H9 (cell line): ENCODE measurements around the gene ELP1. TPM values are rescaled to one million over a fixed set of nuclear protein-coding genes. Genes with fewer than 3 reads are reported as not detected.

ENCODE experiments used
- DNase-seq: peaks from one replicate; pipeline ENCODE4 v3.0.0-alpha.2; 2017
- H2AFZ ChIP-seq: one replicate; pipeline ENCODE4 v1.6.1; 2013; ENCODE audit warnings: mild to moderate bottlenecking, low read length, control low read depth, moderate library complexity
- H2AK5ac ChIP-seq: 2 replicates; pipeline ENCODE4 v1.6.1; 2013; ENCODE audit warnings: low read length, control low read depth, mixed read lengths; ENCODE audit not compliant: insufficient read length
- H2BK120ac ChIP-seq: one replicate; pipeline ENCODE4 v1.6.1; 2013; ENCODE audit warnings: low read depth, mild to moderate bottlenecking, low read length, control low read depth, inconsistent platforms; ENCODE audit not compliant: poor library complexity, severe bottlenecking
- H2BK12ac ChIP-seq: 2 replicates; pipeline ENCODE4 v1.6.1; 2013; ENCODE audit warnings: low read length, control low read depth, mixed read lengths, low read depth; ENCODE audit not compliant: insufficient read length
- H2BK15ac ChIP-seq: 2 replicates; pipeline ENCODE4 v1.6.1; 2013; ENCODE audit warnings: low read depth, low read length, control low read depth
- H2BK20ac ChIP-seq: one replicate; pipeline ENCODE4 v1.6.1; 2013; ENCODE audit warnings: low read depth, mild to moderate bottlenecking, low read length, control low read depth, inconsistent platforms; ENCODE audit not compliant: poor library complexity, severe bottlenecking
- H2BK5ac ChIP-seq: 2 replicates; pipeline ENCODE4 v1.6.1; 2013; ENCODE audit warnings: low read length, control low read depth, mixed read lengths; ENCODE audit not compliant: insufficient read length
- H3K14ac ChIP-seq: 2 replicates; pipeline ENCODE4 v1.6.1; 2013; ENCODE audit warnings: low read length, control low read depth; ENCODE audit not compliant: insufficient read depth
- H3K18ac ChIP-seq: 2 replicates; pipeline ENCODE4 v1.6.1; 2013; ENCODE audit warnings: low read depth, mild to moderate bottlenecking, mixed read lengths, low read length, control low read depth; ENCODE audit not compliant: insufficient read length
- H3K23ac ChIP-seq: 2 replicates; pipeline ENCODE4 v1.6.1; 2013; ENCODE audit warnings: low read length, control low read depth, mixed read lengths, low read depth; ENCODE audit not compliant: insufficient read length
- H3K23me2 ChIP-seq: 2 replicates; pipeline ENCODE4 v1.6.1; 2013; ENCODE audit warnings: low read depth, mild to moderate bottlenecking, mixed read lengths, low read length, control low read depth; ENCODE audit not compliant: insufficient read length, poor library complexity, severe bottlenecking
- H3K27ac ChIP-seq: 2 replicates; pipeline ENCODE4 v1.5.1; 2013; ENCODE audit warnings: low read length, control low read depth, mixed read lengths, low read depth; ENCODE audit not compliant: insufficient read length
- H3K27me3 ChIP-seq: 2 replicates; pipeline ENCODE4 v1.6.1; 2013; ENCODE audit warnings: low read length, control low read depth, inconsistent platforms; ENCODE audit not compliant: insufficient read depth
- H3K4ac ChIP-seq: 2 replicates; pipeline ENCODE4 v1.6.1; 2013; ENCODE audit warnings: low read depth, mild to moderate bottlenecking, control low read depth, inconsistent platforms, low read length, moderate library complexity
- H3K4me1 ChIP-seq: 2 replicates; pipeline ENCODE4 v1.6.1; 2013; ENCODE audit warnings: low read length, control low read depth, inconsistent platforms; ENCODE audit not compliant: insufficient read depth
- H3K4me2 ChIP-seq: 2 replicates; pipeline ENCODE4 v1.6.1; 2013; ENCODE audit warnings: low read length, control low read depth, mixed read lengths; ENCODE audit not compliant: insufficient read length, insufficient read depth
- H3K56ac ChIP-seq: 2 replicates; pipeline ENCODE4 v1.6.1; 2013; ENCODE audit warnings: low read depth, mild to moderate bottlenecking, mixed read lengths, low read length, control low read depth; ENCODE audit not compliant: insufficient read length
- H3K79me1 ChIP-seq: 2 replicates; pipeline ENCODE4 v1.6.1; 2013; ENCODE audit warnings: low read depth, mild to moderate bottlenecking, moderate library complexity, low read length, control low read depth, inconsistent platforms; ENCODE audit not compliant: insufficient read depth, poor library complexity, severe bottlenecking
- H3K79me2 ChIP-seq: 2 replicates; pipeline ENCODE4 v1.6.1; 2013; ENCODE audit warnings: low read length, control low read depth, inconsistent platforms; ENCODE audit not compliant: insufficient read depth
- H3K9ac ChIP-seq: 2 replicates; pipeline ENCODE4 v1.6.1; 2013; ENCODE audit warnings: low read length, control low read depth, mixed read lengths; ENCODE audit not compliant: insufficient read length; ENCODE audit errors: extremely low read depth
- H3K9me3 ChIP-seq: one replicate; pipeline ENCODE4 v1.6.1; 2013; ENCODE audit warnings: low read depth, low read length, inconsistent platforms; ENCODE audit not compliant: control insufficient read depth
- H3T11ph ChIP-seq: one replicate; pipeline ENCODE4 v1.6.1; 2013; ENCODE audit warnings: mild to moderate bottlenecking, low read length, control low read depth, inconsistent platforms
- H4K20me1 ChIP-seq: one replicate; pipeline ENCODE4 v1.6.1; 2013; ENCODE audit not compliant: control insufficient read depth, insufficient read length, insufficient read depth
- H4K5ac ChIP-seq: 2 replicates; pipeline ENCODE4 v1.6.1; 2013; ENCODE audit warnings: low read depth, mild to moderate bottlenecking, mixed read lengths, low read length, control low read depth; ENCODE audit not compliant: insufficient read length
- H4K8ac ChIP-seq: replicated peaks from 2 replicates; pipeline ENCODE4 v1.6.1; 2013; ENCODE audit warnings: low read length, control low read depth, mixed read lengths, low read depth; ENCODE audit not compliant: insufficient read length
- H4K91ac ChIP-seq: 2 replicates; pipeline ENCODE4 v1.6.1; 2013; ENCODE audit warnings: low read depth, mild to moderate bottlenecking, moderate library complexity, mixed read lengths, low read length, control low read depth; ENCODE audit not compliant: insufficient read length
- H3K27ac Mint-ChIP-seq, 3 experiments: 2 replicates in 2 of 3; 3 replicates in 1 of 3; pipeline ENCODE4 v1.8.0; 2020 to 2021; ENCODE audit warnings: mixed read lengths in 3 of 3, mild to moderate bottlenecking in 1 of 3, moderate library complexity in 1 of 3
- H3K27me3 Mint-ChIP-seq: 2 replicates; pipeline ENCODE4 v1.8.0; 2021; ENCODE audit warnings: low read depth, mild to moderate bottlenecking, moderate library complexity, mixed read lengths
- H3K36me3 Mint-ChIP-seq, 3 experiments: 2 replicates in 2 of 3; 3 replicates in 1 of 3; pipeline ENCODE4 v1.8.0; 2020 to 2021; ENCODE audit warnings: low read depth in 3 of 3, mixed read lengths in 3 of 3; ENCODE audit not compliant: insufficient read depth in 1 of 3
- H3K4me1 Mint-ChIP-seq, 2 experiments: 2 replicates each; pipeline ENCODE4 v1.8.0; 2020; ENCODE audit warnings: mixed read lengths in 2 of 2
- H3K4me3 Mint-ChIP-seq, 2 experiments: 2 replicates in 1 of 2; 3 replicates in 1 of 2; pipeline ENCODE4 v1.8.0; 2020 to 2021; ENCODE audit warnings: mild to moderate bottlenecking in 2 of 2, mixed read lengths in 2 of 2, moderate library complexity in 1 of 2
- H3K9me3 Mint-ChIP-seq, 2 experiments: 2 replicates in 1 of 2; 3 replicates in 1 of 2; pipeline ENCODE4 v1.8.0; 2020; ENCODE audit warnings: mild to moderate bottlenecking in 2 of 2, mixed read lengths in 2 of 2, moderate library complexity in 1 of 2
- WGBS: extraction: QIAGEN DNeasy Blood & Tissue Kit; methylation state at CpG from one replicate; pipeline ENCODE4 v1.1.7; 2013; ENCODE audit warnings: missing lambda C conversion rate, low lambda C conversion rate, mixed read lengths; ENCODE audit not compliant: insufficient read length; ENCODE audit errors: extremely low coverage; 5-methylcytosine and 5-hydroxymethylcytosine counted together
- total RNA-seq: library from RNA; stranded (reverse); gene quantifications from 2 replicates; pipeline ENCODE4 v1.2.1, GENCODE V29; 2021
- TF ChIP-seq, protein P1 (sequence below): fragments of 200-600 bp; sonication (generic); conservative IDR thresholded peaks from 3 replicates; pipeline ENCODE4 v1.8.0; 2021; ENCODE audit warnings: antibody characterized with exemption, mild to moderate bottlenecking

ELP1 gene
- total RNA-seq, 1 experiment from 2014 or later: 38.7 TPM

- Histone ChIP-seq H3K4me1 (no peaks in the 10 kb centered on the region), H3K23me2 (no peaks in the 10 kb centered on the region), H2BK5ac (no peak overlapping the region), H4K91ac (no peak overlapping the region), H2BK120ac (no peak overlapping the region), H2BK12ac (no peak overlapping the region), H3K23ac (no peak overlapping the region), H2BK15ac (no peak overlapping the region), H3K4ac (no peak overlapping the region), H3K9me3 (no peaks in the 10 kb centered on the region), H4K20me1 (no peaks in the 10 kb centered on the region), H3K4me2 (no peak overlapping the region), H3K79me2 (no peaks in the 10 kb centered on the region), H2AFZ (no peak overlapping the region), H2BK20ac (no peak overlapping the region), H3K79me1 (no peaks in the 10 kb centered on the region), H3T11ph (no peak overlapping the region), H3K9ac (no peak overlapping the region), H4K5ac (no peak overlapping the region), H3K56ac (no peak overlapping the region), H3K14ac (no peak overlapping the region), H4K8ac (no peak overlapping the region), H3K27me3 (no peaks in the 10 kb centered on the region), H3K27ac (no peak overlapping the region), H3K18ac (no peak overlapping the region), H2AK5ac (no peak overlapping the region)
- TF ChIP-seq, protein P1, sequence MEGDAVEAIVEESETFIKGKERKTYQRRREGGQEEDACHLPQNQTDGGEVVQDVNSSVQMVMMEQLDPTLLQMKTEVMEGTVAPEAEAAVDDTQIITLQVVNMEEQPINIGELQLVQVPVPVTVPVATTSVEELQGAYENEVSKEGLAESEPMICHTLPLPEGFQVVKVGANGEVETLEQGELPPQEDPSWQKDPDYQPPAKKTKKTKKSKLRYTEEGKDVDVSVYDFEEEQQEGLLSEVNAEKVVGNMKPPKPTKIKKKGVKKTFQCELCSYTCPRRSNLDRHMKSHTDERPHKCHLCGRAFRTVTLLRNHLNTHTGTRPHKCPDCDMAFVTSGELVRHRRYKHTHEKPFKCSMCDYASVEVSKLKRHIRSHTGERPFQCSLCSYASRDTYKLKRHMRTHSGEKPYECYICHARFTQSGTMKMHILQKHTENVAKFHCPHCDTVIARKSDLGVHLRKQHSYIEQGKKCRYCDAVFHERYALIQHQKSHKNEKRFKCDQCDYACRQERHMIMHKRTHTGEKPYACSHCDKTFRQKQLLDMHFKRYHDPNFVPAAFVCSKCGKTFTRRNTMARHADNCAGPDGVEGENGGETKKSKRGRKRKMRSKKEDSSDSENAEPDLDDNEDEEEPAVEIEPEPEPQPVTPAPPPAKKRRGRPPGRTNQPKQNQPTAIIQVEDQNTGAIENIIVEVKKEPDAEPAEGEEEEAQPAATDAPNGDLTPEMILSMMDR: no peak
- H3K4me1 Mint-ChIP-seq: peaks cover 16% of the 10 kb centered on the region in 2 experiments
- no CpG with 5 or more reads among the region's 3 CpGs for WGBS
- no peaks in the 10 kb centered on the region; a peak in 1 of 5 replicates for H3K9me3 Mint-ChIP-seq
- no peak overlapping the region for H3K4me3 Mint-ChIP-seq
- H3K36me3 Mint-ChIP-seq: no peaks in the 10 kb centered on the region
- DNase-seq: no peak
- H3K27ac Mint-ChIP-seq: no peak overlapping the region
- no peaks in the 10 kb centered on the region; the same call in 1 of the 2 replicates for H3K27me3 Mint-ChIP-seq
Observed at GRCh38 chr9:108832179-108832500, 101.8 kb downstream of the ELP1 start.
